ENCODE measurements around the gene CDC42EP5. TPM values are rescaled to one million over a fixed set of nuclear protein-coding genes. Genes with fewer than 3 reads are reported as not detected.

Gene CDC42EP5
- polyA plus RNA-seq, 1 of the 3 experiments (the other 2 are of a cell fraction), result 13.5 TPM

DNA sequence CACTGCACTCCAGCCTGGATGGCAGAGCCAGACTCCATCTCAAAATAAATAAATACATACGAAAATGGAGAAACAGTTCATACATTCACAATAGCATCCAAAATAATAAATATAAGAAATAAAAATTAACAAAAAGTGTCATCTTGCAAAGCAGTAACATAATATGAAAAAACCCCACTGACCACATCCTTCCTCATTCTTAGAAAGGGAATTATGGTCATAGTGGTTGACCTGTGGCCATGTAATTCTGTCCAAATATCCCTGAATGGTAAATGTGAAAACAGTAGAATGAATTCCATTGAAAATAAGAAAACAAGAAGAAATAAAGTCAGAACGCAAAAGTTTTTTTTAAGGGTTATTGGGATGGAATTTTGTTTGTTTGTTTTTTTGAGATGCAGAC is 7.0 kb upstream of the CDC42EP5 start (continued):
- no peak for TF ChIP-seq EZH2phosphoT487 (IDR thresholded peaks at IDR 0.05; ENCODE audit: borderline replicate concordance, low read depth)

- CTCF ChIA-PET, result interaction anchor here (0.7 to 2.1 kb wide), 9 partner anchors 10 to 201 kb away, joined by 3 to 8 read pairs (median 3); partner anchors contain the start of gene LAIR2
- DNase-seq, result peak; percentile 57
- 9% methylated on average over 10 of the region's 10 CpGs for WGBS (ENCODE audit: low lambda C conversion rate)
Observed at GRCh38 chr19:54478677-54479266, 5.7 kb upstream of the CDC42EP5 start.

DNA sequence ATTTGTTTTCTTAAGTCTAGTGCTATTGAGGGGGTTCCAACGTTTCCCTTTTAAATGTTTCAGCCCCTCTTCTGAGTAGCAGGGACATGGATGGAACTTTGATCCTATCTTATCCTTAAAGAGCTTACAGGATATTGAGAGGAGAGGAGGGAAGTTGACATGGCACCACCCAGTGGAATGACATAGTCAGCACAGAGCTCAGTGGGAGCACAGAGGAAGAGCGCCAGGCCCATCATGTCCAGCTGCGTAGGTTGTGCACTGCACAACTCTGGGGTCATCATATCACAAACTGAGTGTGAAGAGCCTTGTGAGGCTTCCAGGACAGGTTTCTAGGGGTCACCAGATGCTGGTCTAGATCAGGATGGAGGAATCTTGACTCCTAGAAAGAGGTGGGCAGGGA is 4.6 kb upstream of the CDC42EP5 start:
- no peak for DNase-seq
- POLR2A ChIA-PET, result interaction anchor here (0.6 kb wide), 1 partner anchor 22 kb away, joined by 5 read pairs; no protein-coding TSS in a partner anchor
- peaks cover 50% of the 10 kb centered on the region for H3K27me3 ChIP-seq (ENCODE audit: insufficient read depth)
- CTCF ChIA-PET, result interaction anchor here (1.3 to 2.1 kb wide), 8 partner anchors 8 to 202 kb away, joined by 3 to 8 read pairs (median 4); no protein-coding TSS in a partner anchor
- H3K9me3 ChIP-seq, result no peaks in the 10 kb centered on the region
- no peak overlapping the region for H3K9ac ChIP-seq
- no peak overlapping the region for H3K27ac ChIP-seq (ENCODE audit: low read depth in 2 of 2, low read length in 1 of 2)
- peaks cover 22% of the 10 kb centered on the region for H3F3A ChIP-seq (replicated peaks; ENCODE audit: insufficient read depth)
- no peaks in the 10 kb centered on the region for H4K20me1 ChIP-seq (ENCODE audit: insufficient read depth)
- no peak overlapping the region for H3K4me2 ChIP-seq
- H3K79me2 ChIP-seq (ENCODE audit: insufficient read depth), result no peaks in the 10 kb centered on the region
- WGBS (ENCODE audit: low lambda C conversion rate), result 0% methylated on average over 1 of the region's 3 CpGs
- H2AFZ ChIP-seq (ENCODE audit: low read depth), result no peak overlapping the region
- H3K4me1 ChIP-seq (ENCODE audit: control insufficient read depth in 1 of 2, insufficient read depth in 2 of 2, low read depth in 1 of 2, low read length in 1 of 2), result no peaks in the 10 kb centered on the region; a peak in 1 of 4 replicates
- no peaks in the 10 kb centered on the region for H3K9me2 ChIP-seq
- TF ChIP-seq, protein P1, sequence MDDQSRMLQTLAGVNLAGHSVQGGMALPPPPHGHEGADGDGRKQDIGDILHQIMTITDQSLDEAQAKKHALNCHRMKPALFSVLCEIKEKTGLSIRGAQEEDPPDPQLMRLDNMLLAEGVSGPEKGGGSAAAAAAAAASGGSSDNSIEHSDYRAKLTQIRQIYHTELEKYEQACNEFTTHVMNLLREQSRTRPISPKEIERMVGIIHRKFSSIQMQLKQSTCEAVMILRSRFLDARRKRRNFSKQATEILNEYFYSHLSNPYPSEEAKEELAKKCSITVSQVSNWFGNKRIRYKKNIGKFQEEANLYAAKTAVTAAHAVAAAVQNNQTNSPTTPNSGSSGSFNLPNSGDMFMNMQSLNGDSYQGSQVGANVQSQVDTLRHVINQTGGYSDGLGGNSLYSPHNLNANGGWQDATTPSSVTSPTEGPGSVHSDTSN (IDR thresholded peaks at IDR 0.05), result no peak
- TF ChIP-seq, protein P2, sequence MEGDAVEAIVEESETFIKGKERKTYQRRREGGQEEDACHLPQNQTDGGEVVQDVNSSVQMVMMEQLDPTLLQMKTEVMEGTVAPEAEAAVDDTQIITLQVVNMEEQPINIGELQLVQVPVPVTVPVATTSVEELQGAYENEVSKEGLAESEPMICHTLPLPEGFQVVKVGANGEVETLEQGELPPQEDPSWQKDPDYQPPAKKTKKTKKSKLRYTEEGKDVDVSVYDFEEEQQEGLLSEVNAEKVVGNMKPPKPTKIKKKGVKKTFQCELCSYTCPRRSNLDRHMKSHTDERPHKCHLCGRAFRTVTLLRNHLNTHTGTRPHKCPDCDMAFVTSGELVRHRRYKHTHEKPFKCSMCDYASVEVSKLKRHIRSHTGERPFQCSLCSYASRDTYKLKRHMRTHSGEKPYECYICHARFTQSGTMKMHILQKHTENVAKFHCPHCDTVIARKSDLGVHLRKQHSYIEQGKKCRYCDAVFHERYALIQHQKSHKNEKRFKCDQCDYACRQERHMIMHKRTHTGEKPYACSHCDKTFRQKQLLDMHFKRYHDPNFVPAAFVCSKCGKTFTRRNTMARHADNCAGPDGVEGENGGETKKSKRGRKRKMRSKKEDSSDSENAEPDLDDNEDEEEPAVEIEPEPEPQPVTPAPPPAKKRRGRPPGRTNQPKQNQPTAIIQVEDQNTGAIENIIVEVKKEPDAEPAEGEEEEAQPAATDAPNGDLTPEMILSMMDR (IDR thresholded peaks at IDR 0.05), result 0 out of 2 replicates have a peak, but pooled peaks have one; percentile 14
- TF ChIP-seq CHD2 (IDR thresholded peaks at IDR 0.05; ENCODE audit: low read length, partially characterized antibody) (no peak), RAD21 (IDR thresholded peaks at IDR 0.05; ENCODE audit: low read length) (no peak)
- H3K36me3 ChIP-seq (replicated peaks in 1 of 2; ENCODE audit: control insufficient read depth in 1 of 2, insufficient read depth in 2 of 2, low read length in 1 of 2), result no peaks in the 10 kb centered on the region
- H3K4me3 ChIP-seq (ENCODE audit: low read depth in 2 of 2, low read length in 1 of 2), result no peak overlapping the region

More at GRCh38 chr19:54478677-54479266, 5.7 kb upstream of the CDC42EP5 start:
- Histone ChIP-seq H3K4me2 (no peak overlapping the region), H3K9me2 (no peaks in the 10 kb centered on the region), H3K27ac (ENCODE audit: low read depth in 2 of 2, low read length in 1 of 2) (no peak overlapping the region), H3K4me1 (ENCODE audit: control insufficient read depth in 1 of 2, insufficient read depth in 2 of 2, low read depth in 1 of 2, low read length in 1 of 2) (no peaks in the 10 kb centered on the region; a peak in 1 of 4 replicates), H3K79me2 (ENCODE audit: insufficient read depth) (no peaks in the 10 kb centered on the region), H3K36me3 (replicated peaks in 1 of 2; ENCODE audit: control insufficient read depth in 1 of 2, insufficient read depth in 2 of 2, low read length in 1 of 2) (no peaks in the 10 kb centered on the region), H3K4me3 (ENCODE audit: low read depth in 2 of 2, low read length in 1 of 2) (no peak overlapping the region; a peak in 1 of 4 replicates), H3K9me3 (no peaks in the 10 kb centered on the region), H4K20me1 (ENCODE audit: insufficient read depth) (no peaks in the 10 kb centered on the region), H3F3A (replicated peaks; ENCODE audit: insufficient read depth) (peaks cover 14% of the 10 kb centered on the region), H3K9ac (no peak overlapping the region), H3K27me3 (ENCODE audit: insufficient read depth) (peaks cover 58% of the 10 kb centered on the region), H2AFZ (ENCODE audit: low read depth) (no peak overlapping the region)
- POLR2A ChIA-PET, result no interaction called here
- TF ChIP-seq RXRA (IDR thresholded peaks at IDR 0.05; ENCODE audit: borderline replicate concordance, low read depth), result no peak
- TF ChIP-seq SMC3 (IDR thresholded peaks at IDR 0.05; ENCODE audit: low read depth, low read length), result 0 out of 2 replicates have a peak, but pooled peaks have one; percentile 19
- TF ChIP-seq TAF1 (IDR thresholded peaks at IDR 0.05; ENCODE audit: borderline replicate concordance, low read depth, low read length), result no peak
- TF ChIP-seq YY1 (IDR thresholded peaks at IDR 0.05; ENCODE audit: low read depth), result no peak
- TF ChIP-seq, protein P2 (IDR thresholded peaks at IDR 0.05), result peak; percentile 74
- peak; percentile 56 for TF ChIP-seq RAD21 (IDR thresholded peaks at IDR 0.05; ENCODE audit: low read length)
